BE2C (cell line): ENCODE results near the gene HOOK2.

Experiments
- DNase-seq: peaks from one replicate; pipeline ENCODE4 v3.0.0-alpha.2; 2020
- H3K27me3 ChIP-seq: fragments of 250-450 bp; sonication (Bioruptor Pico); 2 replicates; pipeline ENCODE4 v1.5.1; 2020; ENCODE audit warnings: mild to moderate bottlenecking
- H3K36me3 ChIP-seq: fragments of 250-450 bp; sonication (Bioruptor Pico); 2 replicates; pipeline ENCODE4 v1.5.1; 2020; ENCODE audit warnings: mild to moderate bottlenecking
- H3K4me1 ChIP-seq: fragments of 250-450 bp; sonication (Bioruptor Pico); 2 replicates; pipeline ENCODE4 v1.5.1; 2020
- H3K4me3 ChIP-seq: 2 replicates; pipeline ENCODE4 v1.5.1; 2011; ENCODE audit warnings: low read depth, low read length
- H3K9me3 ChIP-seq: fragments of 250-450 bp; sonication (Bioruptor Pico); 2 replicates; pipeline ENCODE4 v1.5.1; 2020
- TF ChIP-seq, protein P1 (sequence below): IDR thresholded peaks from 2 replicates; pipeline ENCODE4 v1.5.1; 2012; ENCODE audit warnings: mild to moderate bottlenecking, low read depth, low read length

Gene HOOK2

DNA sequence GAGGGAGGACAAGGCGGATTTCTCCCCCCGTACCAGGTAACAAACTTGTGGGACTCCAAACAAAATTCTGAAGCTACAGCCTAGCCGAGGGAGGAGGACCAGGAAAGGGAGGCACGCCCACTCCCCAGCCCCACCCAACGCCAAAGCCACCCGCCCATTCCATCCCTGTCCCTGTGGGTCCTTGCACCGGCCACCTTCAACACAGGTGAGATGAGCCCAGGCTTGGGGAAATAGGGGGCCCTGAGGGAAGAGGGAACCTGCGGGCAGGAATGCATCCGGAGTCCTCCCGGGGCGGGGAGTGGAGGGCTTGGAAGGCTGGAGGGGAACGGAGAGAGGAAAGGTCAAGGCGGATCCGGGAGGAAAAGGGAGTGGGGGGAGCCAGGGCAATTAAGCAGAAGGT is 23.7 kb downstream of the HOOK2 start, which contains the start of gene BEST2:
Gene BEST2 (plus strand): TSS at position 157 of the 400 bp plus-strand sequence. CDS start 802 bp downstream, outside the sequence.
- H3K36me3 ChIP-seq, result peaks cover 6% of the 10 kb centered on the region
- H3K27me3 ChIP-seq, result peaks cover 58% of the 10 kb centered on the region
- H3K9me3 ChIP-seq, result no peaks in the 10 kb centered on the region
- H3K4me1 ChIP-seq, result no peaks in the 10 kb centered on the region
- H3K4me3 ChIP-seq, result no peak within 1 kb of the TSS
- DNase-seq, result no peak
- TF ChIP-seq, protein P1, sequence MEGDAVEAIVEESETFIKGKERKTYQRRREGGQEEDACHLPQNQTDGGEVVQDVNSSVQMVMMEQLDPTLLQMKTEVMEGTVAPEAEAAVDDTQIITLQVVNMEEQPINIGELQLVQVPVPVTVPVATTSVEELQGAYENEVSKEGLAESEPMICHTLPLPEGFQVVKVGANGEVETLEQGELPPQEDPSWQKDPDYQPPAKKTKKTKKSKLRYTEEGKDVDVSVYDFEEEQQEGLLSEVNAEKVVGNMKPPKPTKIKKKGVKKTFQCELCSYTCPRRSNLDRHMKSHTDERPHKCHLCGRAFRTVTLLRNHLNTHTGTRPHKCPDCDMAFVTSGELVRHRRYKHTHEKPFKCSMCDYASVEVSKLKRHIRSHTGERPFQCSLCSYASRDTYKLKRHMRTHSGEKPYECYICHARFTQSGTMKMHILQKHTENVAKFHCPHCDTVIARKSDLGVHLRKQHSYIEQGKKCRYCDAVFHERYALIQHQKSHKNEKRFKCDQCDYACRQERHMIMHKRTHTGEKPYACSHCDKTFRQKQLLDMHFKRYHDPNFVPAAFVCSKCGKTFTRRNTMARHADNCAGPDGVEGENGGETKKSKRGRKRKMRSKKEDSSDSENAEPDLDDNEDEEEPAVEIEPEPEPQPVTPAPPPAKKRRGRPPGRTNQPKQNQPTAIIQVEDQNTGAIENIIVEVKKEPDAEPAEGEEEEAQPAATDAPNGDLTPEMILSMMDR, result no peak

DNA sequence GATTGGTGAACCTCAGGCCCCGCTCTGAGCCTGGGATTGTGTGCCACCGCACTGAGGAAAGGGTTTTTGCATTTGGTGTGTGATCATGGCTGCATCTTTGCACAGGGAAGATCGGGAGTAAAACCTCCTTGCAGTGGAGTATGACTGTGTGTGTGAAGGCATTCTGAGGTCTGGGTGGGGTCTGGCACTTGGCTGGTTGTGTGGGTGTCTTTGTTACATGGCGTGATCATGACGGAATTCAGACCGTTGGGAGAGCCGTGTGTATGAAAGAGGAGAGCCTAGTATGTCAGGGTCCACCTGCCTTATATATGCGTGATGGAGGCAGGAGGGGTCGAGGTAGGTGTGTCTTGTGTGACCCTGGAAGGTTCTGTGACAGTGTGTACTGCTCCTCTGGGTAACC is 24.5 kb downstream of the HOOK2 start:
- Histone ChIP-seq H3K36me3 (peaks cover 13% of the 10 kb centered on the region), H3K4me3 (no peak overlapping the region), H3K4me1 (no peaks in the 10 kb centered on the region), H3K27me3 (peaks cover 58% of the 10 kb centered on the region), H3K9me3 (no peaks in the 10 kb centered on the region)
- DNase-seq, result no peak
- TF ChIP-seq, protein P1, result no peak

DNA sequence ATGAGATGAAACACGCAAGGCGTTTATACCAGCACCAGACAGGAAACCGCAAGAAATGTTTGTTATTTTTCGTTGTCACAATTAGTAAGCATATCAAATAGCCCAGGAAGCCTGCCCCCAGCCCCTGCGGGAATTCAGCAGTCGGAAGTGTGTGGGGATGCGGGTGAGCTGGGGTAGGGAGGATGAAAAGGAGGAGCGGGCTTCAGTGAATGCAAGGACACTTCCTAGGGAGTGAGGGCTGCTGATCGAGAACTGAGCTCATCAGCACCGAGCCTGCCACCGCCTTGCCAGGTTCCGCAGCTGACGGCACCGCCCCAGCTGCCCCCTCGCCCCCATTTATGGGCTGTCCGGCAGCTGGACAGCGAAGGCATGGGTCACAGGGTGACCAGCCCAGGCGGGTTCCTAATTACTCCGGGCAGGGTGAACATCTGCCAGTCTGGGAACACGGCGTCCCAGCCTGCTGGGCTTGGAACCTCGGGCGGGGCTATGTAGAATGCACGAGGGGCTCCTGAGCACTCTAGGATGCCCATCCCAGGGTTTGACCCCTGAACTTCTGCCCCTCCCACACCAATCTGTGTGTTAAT is 25.3 kb downstream of the HOOK2 start:
- Histone ChIP-seq H3K4me1 (no peaks in the 10 kb centered on the region), H3K9me3 (no peaks in the 10 kb centered on the region), H3K36me3 (peaks cover 20% of the 10 kb centered on the region), H3K4me3 (no peak overlapping the region), H3K27me3 (peaks cover 53% of the 10 kb centered on the region)
- TF ChIP-seq, protein P1, result no peak
- no peak for DNase-seq

DNA sequence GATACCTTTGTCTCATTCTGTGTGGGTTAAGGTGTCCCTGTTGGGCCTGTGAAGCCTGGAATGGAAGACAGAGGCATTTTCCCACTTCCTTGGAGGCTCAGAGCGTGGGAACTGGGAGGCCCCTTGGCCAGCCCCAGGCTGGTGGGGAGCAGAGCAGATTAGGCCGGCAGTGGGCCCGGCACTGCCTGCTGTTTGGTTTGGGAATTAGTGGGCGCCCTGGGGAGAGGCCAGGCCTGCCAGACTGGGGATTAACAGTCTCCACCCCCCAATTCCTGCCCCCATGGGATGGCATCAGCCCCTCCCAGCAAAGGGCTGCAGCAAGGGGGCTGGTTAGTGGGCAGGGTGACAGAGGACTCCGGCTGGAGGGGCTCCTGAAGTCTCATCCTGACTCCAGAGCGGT is 26.9 kb downstream of the HOOK2 start:
- TF ChIP-seq, protein P1, result no peak
- no peaks in the 10 kb centered on the region for H3K4me1 ChIP-seq
- peaks cover 40% of the 10 kb centered on the region for H3K27me3 ChIP-seq
- H3K36me3 ChIP-seq, result peaks cover 28% of the 10 kb centered on the region
- H3K4me3 ChIP-seq, result no peak overlapping the region
- H3K9me3 ChIP-seq, result no peaks in the 10 kb centered on the region
- DNase-seq, result no peak

DNA sequence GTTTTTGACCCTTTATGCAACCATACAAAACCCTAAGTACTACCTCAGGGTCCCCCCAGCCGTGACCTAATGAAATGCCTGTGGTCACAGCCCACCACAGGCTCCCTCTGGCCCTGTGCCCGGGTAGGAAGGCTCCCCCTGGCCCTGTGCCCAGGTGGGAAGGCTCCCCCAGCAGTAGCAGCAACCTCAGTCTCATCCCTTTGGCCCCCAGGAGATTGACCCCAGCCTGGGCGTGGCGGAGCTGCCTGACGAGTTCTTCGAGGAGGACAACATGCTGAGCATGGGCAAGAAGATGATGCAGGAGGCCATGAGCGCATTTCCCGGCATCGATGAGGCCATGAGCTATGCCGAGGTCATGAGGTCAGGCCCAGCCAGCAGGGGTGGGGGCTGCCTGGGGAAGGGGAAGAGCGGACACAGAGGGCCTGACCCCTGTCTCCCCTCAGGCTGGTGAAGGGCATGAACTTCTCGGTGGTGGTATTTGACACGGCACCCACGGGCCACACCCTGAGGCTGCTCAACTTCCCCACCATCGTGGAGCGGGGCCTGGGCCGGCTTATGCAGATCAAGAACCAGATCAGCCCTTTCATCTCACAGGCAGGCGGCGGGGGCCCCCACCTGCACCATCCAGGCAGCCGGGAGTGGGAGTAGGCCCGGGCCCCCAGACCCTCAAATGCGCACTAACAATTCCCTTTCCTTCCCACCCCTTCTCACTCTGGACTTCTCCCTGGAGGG is 30.0 kb downstream of the HOOK2 start:
- TF ChIP-seq, protein P1, result no peak
- no peak overlapping the region for H3K4me3 ChIP-seq
- peaks cover 10% of the 10 kb centered on the region for H3K27me3 ChIP-seq
- H3K9me3 ChIP-seq, result no peaks in the 10 kb centered on the region
- peaks cover 28% of the 10 kb centered on the region for H3K36me3 ChIP-seq
- no peaks in the 10 kb centered on the region for H3K4me1 ChIP-seq
- no peak for DNase-seq

DNA sequence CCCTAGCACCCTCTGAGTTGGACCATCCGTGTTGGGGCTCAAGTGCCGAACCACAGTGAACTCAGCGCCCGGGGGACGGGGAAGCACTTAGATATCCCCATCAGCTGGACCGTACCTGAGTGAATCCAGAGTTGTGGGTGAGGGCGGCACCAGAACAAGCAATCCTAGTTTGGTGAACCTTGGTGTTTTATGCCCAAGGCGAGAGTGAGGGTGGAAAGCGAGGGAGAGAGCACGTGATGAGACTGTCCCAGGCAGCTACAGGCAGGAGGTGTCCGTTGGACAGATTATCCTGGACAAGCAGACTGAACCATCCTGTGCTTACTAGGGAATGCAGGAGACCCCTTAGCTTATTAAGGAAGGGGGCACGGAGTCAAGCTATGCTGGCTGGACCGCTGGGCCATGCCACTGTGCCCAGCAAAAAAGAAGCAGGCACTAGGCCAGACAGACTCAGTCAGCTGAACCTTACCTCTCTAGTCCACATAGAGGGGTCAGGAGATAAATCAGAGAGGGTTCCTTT is 37.5 kb downstream of the HOOK2 start:
- Histone ChIP-seq H3K4me1 (no peaks in the 10 kb centered on the region; the same call in 1 of the 2 replicates), H3K27me3 (no peaks in the 10 kb centered on the region), H3K9me3 (no peaks in the 10 kb centered on the region), H3K4me3 (peak overlapping the region; percentile 88), H3K36me3 (peaks cover 19% of the 10 kb centered on the region)
- TF ChIP-seq, protein P1, result no peak
- DNase-seq, result no peak
